H1 (cell line): ENCODE data around the gene SPPL2B.

Source experiments
- CHD2 ChIP-seq: IDR thresholded peaks from 2 replicates; pipeline ENCODE4 v1.6.1; 2012; ENCODE audit warnings: low read length, improper control_type of control experiment
- CREB1 ChIP-seq: IDR thresholded peaks from 2 replicates; pipeline ENCODE4 v1.6.1; 2012; ENCODE audit warnings: inconsistent platforms
- POLR2AphosphoS5 ChIP-seq: IDR thresholded peaks from 2 replicates; pipeline ENCODE4 v1.6.1; 2011; ENCODE audit warnings: low read depth, low read length
- TF ChIP-seq, protein P1 (sequence below), 3 experiments: IDR thresholded peaks; 1 replicate in 2 of 3; 2 replicates in 1 of 3; pipeline versions ENCODE4 v1.5.1 to v1.6.1; 2011; ENCODE audit warnings: low read length in 3 of 3, mild to moderate bottlenecking in 3 of 3, inconsistent platforms in 2 of 3, low read depth in 1 of 3, moderate library complexity in 1 of 3; ENCODE audit not compliant: insufficient read depth in 1 of 3; ENCODE audit errors: control extremely low read depth in 1 of 3

DNA sequence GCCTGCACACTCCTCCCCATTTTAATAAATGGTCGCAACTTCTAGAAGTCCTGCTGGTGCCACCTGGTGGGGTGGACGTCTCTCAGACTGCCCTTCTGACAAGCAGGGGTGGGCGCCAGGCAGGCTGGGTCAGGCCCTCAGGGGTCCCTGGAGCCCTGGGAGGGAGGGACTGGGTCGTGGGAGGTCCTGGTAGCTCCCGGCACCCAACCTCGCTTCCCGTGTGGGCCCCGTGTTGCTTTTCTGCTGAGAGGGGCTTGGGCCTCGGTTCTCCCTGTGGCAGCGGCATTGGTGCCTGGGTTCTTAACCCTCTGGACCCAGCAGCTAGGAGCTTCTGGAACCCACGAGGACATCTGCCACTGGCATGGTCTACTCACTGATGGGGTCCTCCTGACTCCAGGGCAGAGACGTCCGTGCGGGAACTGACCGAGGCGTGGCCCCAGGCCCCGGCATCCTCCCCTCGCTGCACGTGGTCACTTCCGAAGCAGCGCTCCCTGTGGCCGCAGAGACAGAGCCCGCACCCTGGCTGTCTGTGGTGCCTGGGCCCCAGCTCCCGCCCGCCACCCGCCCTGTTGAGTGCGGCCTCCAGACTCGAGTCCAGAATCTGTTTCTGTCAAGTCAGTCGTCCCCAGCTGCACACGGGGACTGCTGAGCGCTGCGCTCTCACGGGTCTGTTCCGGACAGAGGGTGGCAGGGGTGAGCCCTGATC, 25.6 kb downstream of the SPPL2B start:
- no peak for TF ChIP-seq POLR2AphosphoS5
- no peak for TF ChIP-seq CHD2
- no peak for TF ChIP-seq CREB1
- TF ChIP-seq, protein P1, sequence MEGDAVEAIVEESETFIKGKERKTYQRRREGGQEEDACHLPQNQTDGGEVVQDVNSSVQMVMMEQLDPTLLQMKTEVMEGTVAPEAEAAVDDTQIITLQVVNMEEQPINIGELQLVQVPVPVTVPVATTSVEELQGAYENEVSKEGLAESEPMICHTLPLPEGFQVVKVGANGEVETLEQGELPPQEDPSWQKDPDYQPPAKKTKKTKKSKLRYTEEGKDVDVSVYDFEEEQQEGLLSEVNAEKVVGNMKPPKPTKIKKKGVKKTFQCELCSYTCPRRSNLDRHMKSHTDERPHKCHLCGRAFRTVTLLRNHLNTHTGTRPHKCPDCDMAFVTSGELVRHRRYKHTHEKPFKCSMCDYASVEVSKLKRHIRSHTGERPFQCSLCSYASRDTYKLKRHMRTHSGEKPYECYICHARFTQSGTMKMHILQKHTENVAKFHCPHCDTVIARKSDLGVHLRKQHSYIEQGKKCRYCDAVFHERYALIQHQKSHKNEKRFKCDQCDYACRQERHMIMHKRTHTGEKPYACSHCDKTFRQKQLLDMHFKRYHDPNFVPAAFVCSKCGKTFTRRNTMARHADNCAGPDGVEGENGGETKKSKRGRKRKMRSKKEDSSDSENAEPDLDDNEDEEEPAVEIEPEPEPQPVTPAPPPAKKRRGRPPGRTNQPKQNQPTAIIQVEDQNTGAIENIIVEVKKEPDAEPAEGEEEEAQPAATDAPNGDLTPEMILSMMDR (IDR thresholded peaks at IDR 0.05; ENCODE audit: control extremely low read depth in 1 of 3, insufficient read depth in 1 of 3, low read depth in 1 of 3, low read length in 3 of 3): no peak
